HFFc6 (cell line): ENCODE data around the gene CA9. TPM values are rescaled to one million over a fixed set of nuclear protein-coding genes. Genes with fewer than 3 reads are reported as not detected.

Source experiments
- DNase-seq: peaks from one replicate; pipeline ENCODE4 v3.0.0-alpha.2; 2018
- H3K27ac Mint-ChIP-seq: 2 replicates; pipeline ENCODE4 v1.8.0; 2020; ENCODE audit warnings: mild to moderate bottlenecking, mixed read lengths
- H3K27me3 Mint-ChIP-seq: 2 replicates; pipeline ENCODE4 v1.8.0; 2021; ENCODE audit warnings: mild to moderate bottlenecking, moderate library complexity, mixed read lengths; ENCODE audit not compliant: insufficient read depth
- H3K36me3 Mint-ChIP-seq: 2 replicates; pipeline ENCODE4 v1.8.0; 2021; ENCODE audit warnings: low read depth, mixed read lengths
- H3K4me1 Mint-ChIP-seq: 2 replicates; pipeline ENCODE4 v1.8.0; 2020; ENCODE audit warnings: low read depth, mixed read lengths
- H3K4me3 Mint-ChIP-seq: 2 replicates; pipeline ENCODE4 v1.8.0; 2020; ENCODE audit warnings: mild to moderate bottlenecking, moderate library complexity, mixed read lengths
- H3K9me3 Mint-ChIP-seq: 2 replicates; pipeline ENCODE4 v1.8.0; 2020; ENCODE audit warnings: mild to moderate bottlenecking, mixed read lengths
- CTCF ChIP-seq: fragments of 200-600 bp; sonication (generic); IDR thresholded peaks from 2 replicates; pipeline ENCODE4 v1.5.0; 2021; ENCODE audit warnings: antibody characterized with exemption, mild to moderate bottlenecking
- total RNA-seq, 6 experiments: library from RNA; stranded (reverse); fragmentation: NEBNext Ultra II Directional; extraction: Animal tissue kit (Norgen Biotek cat#: 25700); gene quantifications; 2 replicates in 1 of 6; 3 replicates in 5 of 6; pipeline ENCODE4 v1.2.3, GENCODE V29; 2021

Gene CA9
- total RNA-seq, 6 experiments from 2014 or later = 0.28 TPM; not detected in 5

GRCh38 chr9:35660966-35661415 lies 12.7 kb upstream of the CA9 start:
- Mint-ChIP-seq H3K27me3 (peaks cover 8% of the 10 kb centered on the region), H3K4me3 (no peak overlapping the region), H3K9me3 (peaks cover 4% of the 10 kb centered on the region), H3K4me1 (peaks cover 83% of the 10 kb centered on the region), H3K36me3 (peaks cover 17% of the 10 kb centered on the region; the same call in 1 of the 2 replicates), H3K27ac (peak overlapping the region; percentile 99)
- peak; percentile 63 for TF ChIP-seq CTCF
- DNase-seq = no peak

DNA sequence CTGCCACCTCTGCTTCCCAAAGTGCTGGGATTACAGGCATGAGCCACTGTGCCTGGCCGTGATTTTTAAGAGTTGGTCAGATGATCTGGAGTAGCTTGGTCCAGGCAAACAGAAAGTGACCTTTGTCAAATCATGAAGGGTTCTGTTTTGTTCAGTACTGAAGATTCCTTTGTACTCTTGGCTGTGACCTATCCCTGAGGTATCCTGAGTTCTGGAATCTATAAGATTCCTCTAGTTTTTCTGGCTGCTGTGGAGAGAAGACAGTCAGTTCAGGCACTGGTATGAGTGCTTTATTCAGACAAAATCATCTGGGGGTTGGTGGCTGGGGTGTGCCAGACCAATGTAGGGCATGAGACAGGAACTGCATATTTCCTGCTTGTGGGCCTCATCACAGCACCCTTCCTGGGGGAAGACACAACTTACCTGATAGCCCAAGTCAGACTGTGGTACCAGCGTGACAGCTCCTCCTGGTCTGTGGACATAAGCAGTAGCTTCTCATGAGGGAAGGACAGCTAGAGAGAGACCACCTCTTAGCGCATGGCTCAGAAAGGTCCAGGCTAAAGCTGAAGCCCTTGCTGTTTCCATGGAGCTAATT lies 11.9 kb upstream of the CA9 start:
- peaks cover 85% of the 10 kb centered on the region for H3K4me1 Mint-ChIP-seq
- H3K27me3 Mint-ChIP-seq = peaks cover 12% of the 10 kb centered on the region
- peak overlapping the region; percentile 60; the same call in 1 of the 2 replicates for H3K27ac Mint-ChIP-seq
- peaks cover 17% of the 10 kb centered on the region; the same call in 1 of the 2 replicates for H3K36me3 Mint-ChIP-seq
- no peak for DNase-seq
- peaks cover 4% of the 10 kb centered on the region for H3K9me3 Mint-ChIP-seq
- TF ChIP-seq CTCF = no peak
- no peak overlapping the region; the same call in 1 of the 2 replicates for H3K4me3 Mint-ChIP-seq

DNA sequence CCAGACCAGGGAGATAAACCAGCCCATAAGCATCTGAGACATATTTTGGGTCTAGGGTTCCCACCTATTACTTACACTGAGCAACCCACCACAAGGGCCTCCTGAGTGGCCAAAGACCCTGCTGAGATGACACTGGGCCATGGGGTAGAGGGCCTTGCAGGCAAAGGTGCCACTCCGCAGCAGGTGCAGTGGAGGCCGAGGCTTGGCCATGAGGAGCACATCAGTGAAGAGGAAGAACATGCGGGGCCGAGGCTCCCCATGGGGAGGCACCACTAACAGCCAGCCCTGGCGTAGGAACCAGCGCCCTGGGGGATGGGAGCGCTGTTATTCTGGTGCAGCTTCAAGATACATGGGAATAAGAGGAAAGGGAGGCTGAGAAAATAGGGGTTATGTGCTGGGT lies 11.3 kb upstream of the CA9 start:
- H3K4me1 Mint-ChIP-seq = peaks cover 79% of the 10 kb centered on the region

DNA sequence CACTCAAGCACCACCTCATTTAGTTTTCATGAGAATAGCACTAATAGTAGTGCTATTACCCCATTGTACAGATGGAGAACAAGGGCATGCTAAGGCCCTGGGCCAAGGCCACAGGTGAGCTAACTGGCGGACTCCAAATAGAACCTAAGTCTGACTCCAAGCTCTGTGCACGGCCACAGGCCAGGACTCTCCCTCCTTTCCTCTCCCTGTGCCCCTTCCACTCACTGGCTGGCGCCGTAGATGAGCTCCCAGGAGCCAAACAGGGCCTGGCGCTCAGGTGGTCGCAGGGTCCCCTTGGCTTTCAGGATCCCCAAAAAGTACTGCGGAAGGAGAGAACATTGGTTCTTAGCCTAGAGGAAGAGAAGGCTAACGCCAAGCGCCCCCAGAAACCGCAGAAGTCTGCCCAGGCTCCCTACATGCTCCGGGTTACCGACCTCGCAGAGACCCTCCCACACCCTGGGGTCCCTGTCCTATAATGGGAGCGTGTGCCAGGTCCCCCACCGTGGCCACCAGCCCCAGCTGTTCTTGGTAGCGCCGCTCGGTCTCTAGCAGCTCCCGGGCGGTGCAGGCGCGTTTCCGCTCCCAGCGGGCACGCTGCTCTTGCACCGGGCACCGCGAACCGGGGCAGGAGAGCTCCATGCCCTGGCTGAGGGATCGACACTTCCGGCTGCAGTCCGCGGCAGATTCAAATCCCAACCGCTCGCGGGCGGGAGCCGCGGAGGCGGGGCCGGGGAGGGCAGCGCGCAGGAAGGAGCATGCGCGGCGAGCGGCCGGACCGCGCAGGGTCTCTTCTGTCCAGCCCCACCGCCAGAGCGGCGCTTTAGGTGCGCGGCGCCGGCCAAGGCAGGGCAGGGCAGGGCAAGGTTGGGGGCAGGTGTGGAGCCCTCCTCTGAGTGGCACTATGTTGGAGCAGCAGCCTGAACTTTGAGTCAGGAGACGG lies 8.9 kb upstream of the CA9 start, which contains the start of gene ARHGEF39:
Gene ARHGEF39 (minus strand): TSS at position 665 of the 940 bp plus-strand sequence. CDS start 26 bp downstream, at position 639.
- H3K36me3 Mint-ChIP-seq = peaks cover 17% of the 10 kb centered on the region; the same call in 1 of the 2 replicates
- H3K27ac Mint-ChIP-seq = peak within 1 kb of the TSS; percentile 60

More for the DNA sequence above, 11.3 kb upstream of the CA9 start:
- Mint-ChIP-seq H3K27me3 (peaks cover 10% of the 10 kb centered on the region), H3K27ac (peak overlapping the region; percentile 60; the same call in 1 of the 2 replicates), H3K9me3 (peaks cover 4% of the 10 kb centered on the region), H3K4me3 (no peak overlapping the region), H3K36me3 (peaks cover 17% of the 10 kb centered on the region; the same call in 1 of the 2 replicates)
- no peak for TF ChIP-seq CTCF
- no peak for DNase-seq

More for the DNA sequence above, 8.9 kb upstream of the CA9 start, which contains the start of gene ARHGEF39:
- peaks cover 75% of the 10 kb centered on the region for H3K4me1 Mint-ChIP-seq
- peaks cover 5% of the 10 kb centered on the region for H3K27me3 Mint-ChIP-seq
- H3K9me3 Mint-ChIP-seq = no peaks in the 10 kb centered on the region
- DNase-seq = peak; percentile 71
- H3K4me3 Mint-ChIP-seq = peak within 1 kb of the TSS; percentile 90
- TF ChIP-seq CTCF = peak; percentile 23; the same call in 1 of the 2 replicates
